A673 (cell line): ENCODE measurements around the gene SNTG2. TPM values are rescaled to one million over a fixed set of nuclear protein-coding genes. Genes with fewer than 3 reads are reported as not detected.

Experiments used
- BruUV-seq: library from RNA; stranded (reverse); fragments of 400-500 nt; replicated peaks from 2 replicates; lab custom pipeline; 2021; lab: Mats Ljungman, UMichigan
- CTCF ChIA-PET: fragments of 300-600 bp; sonication (Branson Sonifier 250); formaldehyde crosslinking; loops from one replicate; lab custom pipeline; 2022; ENCODE audit warnings: antibody characterized with exemption; lab: Charles Lee
- POLR2A ChIA-PET: fragments of 300-600 bp; sonication (Branson Sonifier 250); formaldehyde crosslinking; loops from one replicate; lab custom pipeline; 2022; ENCODE audit warnings: antibody characterized with exemption; ENCODE audit not compliant: low non-redundant PET; lab: Charles Lee
- DNase-seq: peaks from one replicate; pipeline ENCODE4 v3.0.0-alpha.2; 2015; ENCODE audit warnings: low spot score
- H3K27ac ChIP-seq: fragments of 200-600 bp; sonication (generic); 2 replicates; pipeline ENCODE4 v1.5.1; 2016; ENCODE audit warnings: mixed run types, low read depth, mild to moderate bottlenecking, mixed read lengths, antibody characterized with exemption, low read length; ENCODE audit not compliant: poor library complexity, severe bottlenecking
- H3K27me3 ChIP-seq: fragments of 200-600 bp; sonication (generic); replicated peaks from 2 replicates; pipeline ENCODE4 v1.6.1; 2017; ENCODE audit warnings: mixed run types, low read depth, mild to moderate bottlenecking, mixed read lengths, antibody characterized with exemption, low read length; ENCODE audit not compliant: insufficient read depth, poor library complexity
- H3K36me3 ChIP-seq: fragments of 200-600 bp; sonication (generic); 2 replicates; pipeline ENCODE4 v1.6.1; 2016; ENCODE audit warnings: mixed run types, mild to moderate bottlenecking, mixed read lengths, antibody characterized with exemption, low read length; ENCODE audit not compliant: insufficient read depth, poor library complexity, severe bottlenecking
- H3K4me1 ChIP-seq: fragments of 200-600 bp; sonication (generic); 2 replicates; pipeline ENCODE4 v1.6.1; 2017; ENCODE audit warnings: mixed run types, mild to moderate bottlenecking, mixed read lengths, antibody characterized with exemption, low read length; ENCODE audit not compliant: insufficient read depth, poor library complexity, severe bottlenecking
- H3K4me3 ChIP-seq: fragments of 200-600 bp; sonication (generic); 2 replicates; pipeline ENCODE4 v1.5.1; 2016; ENCODE audit warnings: low read depth, mixed run types, mild to moderate bottlenecking, mixed read lengths, low read length; ENCODE audit not compliant: poor library complexity, severe bottlenecking
- H3K9me3 ChIP-seq: fragments of 200-600 bp; sonication (generic); 2 replicates; pipeline ENCODE4 v1.6.1; 2016; ENCODE audit warnings: mixed run types, low read depth, mild to moderate bottlenecking, mixed read lengths, antibody characterized with exemption, low read length; ENCODE audit not compliant: poor library complexity, severe bottlenecking
- CTCF ChIP-seq: fragments of 300-800, 200-600 bp; sonication (generic); conservative IDR thresholded peaks from 2 replicates; pipeline ENCODE4 v1.5.1; 2017; ENCODE audit warnings: low read depth, mild to moderate bottlenecking, antibody characterized with exemption, low read length, moderate library complexity, mixed read lengths
- EZH2 ChIP-seq: fragments of 200-600 bp; sonication (generic); IDR thresholded peaks from 2 replicates; pipeline ENCODE4 v1.6.1; 2017; ENCODE audit warnings: borderline replicate concordance, low read depth, mild to moderate bottlenecking, mixed read lengths, antibody characterized with exemption, low read length; ENCODE audit not compliant: poor library complexity, severe bottlenecking
- intact Hi-C: fragments of 100-400 bp; cut with micrococcal nuclease; formaldehyde crosslinking; loops from one replicate; pipeline ENCODE4 v1.10.0; 2022; ENCODE audit not compliant: unreplicated experiment
- total RNA-seq: library from RNA; stranded (reverse); gene quantifications from 2 replicates; pipeline ENCODE4 v1.2.3, GENCODE V29; 2021

Gene SNTG2
- total RNA-seq, 1 experiment from 2014 or later: 3.7 TPM

- no peak for DNase-seq
- ChIA-PET POLR2A (no interaction called here), CTCF (no interaction called here)
- peaks cover 8% of the 10 kb centered on the region for H3K4me1 ChIP-seq
- H3K27me3 ChIP-seq: no peaks in the 10 kb centered on the region
- no peak overlapping the region for H3K4me3 ChIP-seq
- no peaks in the 10 kb centered on the region for H3K36me3 ChIP-seq
- TF ChIP-seq CTCF (no peak), EZH2 (no peak)
- H3K9me3 ChIP-seq: no peaks in the 10 kb centered on the region
- H3K27ac ChIP-seq: no peak overlapping the region
- intact Hi-C loops: no loop called here
- BruUV-seq: no TSS peak
These were observed 39.3 kb downstream of the SNTG2 start for GRCh38 chr2:989781-990467.

GRCh38 chr2:990970-991369 is 40.3 kb downstream of the SNTG2 start:
- Histone ChIP-seq H3K27ac (no peak overlapping the region), H3K27me3 (no peaks in the 10 kb centered on the region), H3K36me3 (no peaks in the 10 kb centered on the region), H3K9me3 (no peaks in the 10 kb centered on the region), H3K4me1 (peaks cover 8% of the 10 kb centered on the region), H3K4me3 (no peak overlapping the region)
- BruUV-seq: no TSS peak
- no peak for DNase-seq
- CTCF ChIA-PET: no interaction called here
- POLR2A ChIA-PET: interaction anchor here (0.7 kb wide), 1 partner anchor 150 kb away, joined by 3 read pairs; no protein-coding TSS in a partner anchor
- intact Hi-C loops: no loop called here
- TF ChIP-seq EZH2 (no peak), CTCF (no peak)

GRCh38 chr2:1002350-1002749 is 51.7 kb downstream of the SNTG2 start:
- DNase-seq: no peak
- BruUV-seq: no TSS peak
- Histone ChIP-seq H3K9me3 (peaks cover 3% of the 10 kb centered on the region), H3K4me1 (no peaks in the 10 kb centered on the region), H3K36me3 (no peaks in the 10 kb centered on the region), H3K4me3 (no peak overlapping the region), H3K27me3 (no peaks in the 10 kb centered on the region), H3K27ac (no peak overlapping the region)
- intact Hi-C loops: no loop called here
- TF ChIP-seq CTCF: no peak
- no peak for TF ChIP-seq EZH2
- CTCF ChIA-PET: no interaction called here
- POLR2A ChIA-PET: no interaction called here
